Measurements from ENCODE around the gene TPP1.

The TPP1 gene

DNA sequence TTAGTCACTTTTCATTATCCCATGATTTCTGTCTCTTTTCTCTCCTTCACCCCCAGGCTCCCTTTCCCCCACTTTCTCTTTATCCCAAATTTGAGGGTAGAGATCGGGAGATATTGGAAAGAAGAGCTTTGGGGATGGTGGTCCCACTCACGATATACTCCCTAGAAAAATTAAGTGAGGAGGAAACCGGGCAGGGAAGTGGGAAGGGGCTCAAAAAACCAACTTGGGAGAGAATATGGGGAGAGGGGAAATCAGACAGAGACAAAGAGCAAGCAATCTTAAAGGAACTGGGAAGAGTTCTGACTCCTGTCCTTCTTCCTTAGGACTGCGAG, 37.3 kb upstream of the TPP1 start:
- Histone ChIP-seq H3K4me1 (ENCODE audit: insufficient read depth, low read length, poor library complexity, severe bottlenecking) (no peaks in the 10 kb centered on the region), H3K9me3 (ENCODE audit: insufficient read depth, low read depth, low read length) (no peaks in the 10 kb centered on the region), H3K4me2 (ENCODE audit: low read depth, low read length, poor library complexity, severe bottlenecking) (no peak overlapping the region), H3K79me2 (ENCODE audit: insufficient read depth, low read length) (no peaks in the 10 kb centered on the region), H4K20me1 (ENCODE audit: insufficient read depth, low read length, poor library complexity, severe bottlenecking) (no peaks in the 10 kb centered on the region), H3F3A (ENCODE audit: low read depth) (no peaks in the 10 kb centered on the region), H3K27me3 (ENCODE audit: insufficient read depth, low read length, poor library complexity, severe bottlenecking) (no peaks in the 10 kb centered on the region), H3K9me2 (replicated peaks; ENCODE audit: low read depth, low read length) (no peaks in the 10 kb centered on the region), H3K9ac (ENCODE audit: low read depth, low read length, poor library complexity, severe bottlenecking) (no peak overlapping the region), H3K36me3 (ENCODE audit: insufficient read depth, low read length) (no peaks in the 10 kb centered on the region), H2AFZ (ENCODE audit: low read length) (no peak overlapping the region), H3K4me3 (ENCODE audit: low read length, poor library complexity, severe bottlenecking) (no peak overlapping the region)
- no peak for TF ChIP-seq EZH2phosphoT487 (IDR thresholded peaks at IDR 0.05; ENCODE audit: borderline replicate concordance)
- TF ChIP-seq, protein P1, sequence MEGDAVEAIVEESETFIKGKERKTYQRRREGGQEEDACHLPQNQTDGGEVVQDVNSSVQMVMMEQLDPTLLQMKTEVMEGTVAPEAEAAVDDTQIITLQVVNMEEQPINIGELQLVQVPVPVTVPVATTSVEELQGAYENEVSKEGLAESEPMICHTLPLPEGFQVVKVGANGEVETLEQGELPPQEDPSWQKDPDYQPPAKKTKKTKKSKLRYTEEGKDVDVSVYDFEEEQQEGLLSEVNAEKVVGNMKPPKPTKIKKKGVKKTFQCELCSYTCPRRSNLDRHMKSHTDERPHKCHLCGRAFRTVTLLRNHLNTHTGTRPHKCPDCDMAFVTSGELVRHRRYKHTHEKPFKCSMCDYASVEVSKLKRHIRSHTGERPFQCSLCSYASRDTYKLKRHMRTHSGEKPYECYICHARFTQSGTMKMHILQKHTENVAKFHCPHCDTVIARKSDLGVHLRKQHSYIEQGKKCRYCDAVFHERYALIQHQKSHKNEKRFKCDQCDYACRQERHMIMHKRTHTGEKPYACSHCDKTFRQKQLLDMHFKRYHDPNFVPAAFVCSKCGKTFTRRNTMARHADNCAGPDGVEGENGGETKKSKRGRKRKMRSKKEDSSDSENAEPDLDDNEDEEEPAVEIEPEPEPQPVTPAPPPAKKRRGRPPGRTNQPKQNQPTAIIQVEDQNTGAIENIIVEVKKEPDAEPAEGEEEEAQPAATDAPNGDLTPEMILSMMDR (conservative IDR thresholded peaks at IDR 0.05; ENCODE audit: low read length) = no peak

- no peaks in the 10 kb centered on the region for H3F3A ChIP-seq (ENCODE audit: low read depth)
- peak within 1 kb of the TSS; percentile 27 for H3K4me2 ChIP-seq (ENCODE audit: low read depth, low read length, poor library complexity, severe bottlenecking)
- no peaks in the 10 kb centered on the region for H3K9me3 ChIP-seq (ENCODE audit: insufficient read depth, low read depth, low read length)
- no peaks in the 10 kb centered on the region for H3K79me2 ChIP-seq (ENCODE audit: insufficient read depth, low read length)
- no peaks in the 10 kb centered on the region for H3K9me2 ChIP-seq (replicated peaks; ENCODE audit: low read depth, low read length)
- peak within 1 kb of the TSS; percentile 42; the same call in 1 of the 2 replicates for H2AFZ ChIP-seq (ENCODE audit: low read length)
- no peaks in the 10 kb centered on the region for H3K27me3 ChIP-seq (ENCODE audit: insufficient read depth, low read length, poor library complexity, severe bottlenecking)
- no peak within 1 kb of the TSS for H3K9ac ChIP-seq (ENCODE audit: low read depth, low read length, poor library complexity, severe bottlenecking)
- no peak for TF ChIP-seq EZH2phosphoT487 (IDR thresholded peaks at IDR 0.05; ENCODE audit: borderline replicate concordance)
- TF ChIP-seq, protein P1 (conservative IDR thresholded peaks at IDR 0.05; ENCODE audit: low read length) = no peak
- H3K4me1 ChIP-seq (ENCODE audit: insufficient read depth, low read length, poor library complexity, severe bottlenecking) = no peaks in the 10 kb centered on the region
- no peak within 1 kb of the TSS for H3K4me3 ChIP-seq (ENCODE audit: low read length, poor library complexity, severe bottlenecking)
- H3K36me3 ChIP-seq (ENCODE audit: insufficient read depth, low read length) = no peaks in the 10 kb centered on the region
- H4K20me1 ChIP-seq (ENCODE audit: insufficient read depth, low read length, poor library complexity, severe bottlenecking) = no peaks in the 10 kb centered on the region
These were observed 36.8 kb upstream of the TPP1 start, which contains the start of gene DCHS1 for GRCh38 chr11:6655790-6656583. DCHS1 (minus strand) TSS chr11:6655809; CDS start chr11:6641613, 14,196 bp downstream.

GRCh38 chr11:6655020-6655789, 36.0 kb upstream of the TPP1 start:
- Histone ChIP-seq H3K36me3 (ENCODE audit: insufficient read depth, low read length) (no peaks in the 10 kb centered on the region), H3K27me3 (ENCODE audit: insufficient read depth, low read length, poor library complexity, severe bottlenecking) (no peaks in the 10 kb centered on the region), H3F3A (ENCODE audit: low read depth) (no peaks in the 10 kb centered on the region), H3K9me3 (ENCODE audit: insufficient read depth, low read depth, low read length) (no peaks in the 10 kb centered on the region), H2AFZ (ENCODE audit: low read length) (no peak overlapping the region), H3K4me1 (ENCODE audit: insufficient read depth, low read length, poor library complexity, severe bottlenecking) (no peaks in the 10 kb centered on the region), H3K4me3 (ENCODE audit: low read length, poor library complexity, severe bottlenecking) (no peak overlapping the region), H3K79me2 (ENCODE audit: insufficient read depth, low read length) (no peaks in the 10 kb centered on the region), H3K4me2 (ENCODE audit: low read depth, low read length, poor library complexity, severe bottlenecking) (no peak overlapping the region), H4K20me1 (ENCODE audit: insufficient read depth, low read length, poor library complexity, severe bottlenecking) (no peaks in the 10 kb centered on the region), H3K9me2 (replicated peaks; ENCODE audit: low read depth, low read length) (no peaks in the 10 kb centered on the region), H3K9ac (ENCODE audit: low read depth, low read length, poor library complexity, severe bottlenecking) (no peak overlapping the region)
- no peak for TF ChIP-seq EZH2phosphoT487 (IDR thresholded peaks at IDR 0.05; ENCODE audit: borderline replicate concordance)
- TF ChIP-seq, protein P1 (conservative IDR thresholded peaks at IDR 0.05; ENCODE audit: low read length) = no peak

Data from Loucy (cell line).